PC-3 (cell line): Measurements from ENCODE around the gene LEKR1. TPM values are rescaled to one million over a fixed set of nuclear protein-coding genes. Genes with fewer than 3 reads are reported as not detected.

ENCODE experiments used
- ATAC-seq: fragments of 200-7000 bp; cut with Tn5 transposase; 2 replicates; pipeline ENCODE4 v1.9.1; 2020; ENCODE audit warnings: mild to moderate bottlenecking, moderate library complexity
- BruUV-seq: library from RNA; stranded (reverse); fragments of 400-500 nt; replicated peaks from 2 replicates; lab custom pipeline; 2021; lab: Mats Ljungman, UMichigan
- CTCF ChIA-PET: fragments of 300-600 bp; sonication (Branson Sonifier 250); formaldehyde crosslinking; loops from one replicate; lab custom pipeline; 2022; ENCODE audit warnings: antibody characterized with exemption; lab: Charles Lee
- POLR2A ChIA-PET: fragments of 300-600 bp; sonication (Branson Sonifier 250); formaldehyde crosslinking; loops from one replicate; lab custom pipeline; 2022; ENCODE audit warnings: antibody characterized with exemption; ENCODE audit not compliant: unreplicated experiment; lab: Charles Lee
- DNase-seq: peaks from one replicate; pipeline ENCODE4 v3.0.0-alpha.2; 2015
- H2AFZ ChIP-seq: fragments of 300-600 bp; sonication (generic); 2 replicates; pipeline ENCODE4 v1.6.0; 2016; ENCODE audit warnings: antibody characterized with exemption, low read length
- H3F3A ChIP-seq: fragments of 300-600 bp; sonication (generic); one replicate; pipeline ENCODE4 v1.6.0; 2017; ENCODE audit warnings: antibody characterized with exemption, low read length, control low read depth, mild to moderate bottlenecking; ENCODE audit not compliant: unreplicated experiment
- H3K27ac ChIP-seq: fragments of 300-600 bp; sonication (generic); 2 replicates; pipeline ENCODE4 v1.5.1; 2016; ENCODE audit warnings: mild to moderate bottlenecking, low read length
- H3K27me3 ChIP-seq: fragments of 300-600 bp; sonication (generic); 2 replicates; pipeline ENCODE4 v1.6.1; 2016; ENCODE audit warnings: low read length, mixed read lengths
- H3K36me3 ChIP-seq: fragments of 300-600 bp; sonication (generic); 2 replicates; pipeline ENCODE4 v1.6.1; 2016; ENCODE audit warnings: low read depth, mixed run types, low read length, mixed read lengths
- H3K4me1 ChIP-seq: fragments of 300-600 bp; sonication (generic); 2 replicates; pipeline ENCODE4 v1.5.1; 2016; ENCODE audit warnings: low read length; ENCODE audit not compliant: insufficient read depth
- H3K4me2 ChIP-seq: fragments of 300-600 bp; sonication (generic); 2 replicates; pipeline ENCODE4 v1.6.0; 2016; ENCODE audit warnings: low read length
- H3K4me3 ChIP-seq: fragments of 300-600 bp; sonication (generic); 2 replicates; pipeline ENCODE4 v1.5.1; 2016; ENCODE audit warnings: mild to moderate bottlenecking, low read length, mixed read lengths
- H3K79me2 ChIP-seq: fragments of 300-600 bp; sonication (generic); 2 replicates; pipeline ENCODE4 v1.6.1; 2017; ENCODE audit warnings: low read length, mixed read lengths
- H3K9ac ChIP-seq: fragments of 300-600 bp; sonication (generic); 2 replicates; pipeline ENCODE4 v1.6.0; 2016; ENCODE audit warnings: mild to moderate bottlenecking, low read length
- H3K9me2 ChIP-seq: fragments of 300-600 bp; sonication (generic); replicated peaks from 2 replicates; pipeline ENCODE4 v1.6.1; 2016; ENCODE audit warnings: mixed run types, low read length, mixed read lengths
- H3K9me3 ChIP-seq: fragments of 300-600 bp; sonication (generic); 2 replicates; pipeline ENCODE4 v1.6.1; 2016; ENCODE audit warnings: low read length, mixed read lengths
- H4K20me1 ChIP-seq: fragments of 300-600 bp; sonication (generic); 2 replicates; pipeline ENCODE4 v1.6.1; 2016; ENCODE audit warnings: low read length, mixed read lengths
- CTCF ChIP-seq: fragments of 300-600 bp; sonication (generic); conservative IDR thresholded peaks from 2 replicates; pipeline ENCODE4 v1.5.1; 2017; ENCODE audit warnings: antibody characterized with exemption, low read depth, mild to moderate bottlenecking, low read length
- EZH2 ChIP-seq: fragments of 300-600 bp; sonication (generic); IDR thresholded peaks from one replicate; pipeline ENCODE4 v1.6.1; 2017; ENCODE audit warnings: antibody characterized with exemption, mild to moderate bottlenecking, low read length; ENCODE audit not compliant: unreplicated experiment
- EZH2phosphoT487 ChIP-seq: fragments of 300-600 bp; sonication (generic); IDR thresholded peaks from 2 replicates; pipeline ENCODE4 v1.6.1; 2018; ENCODE audit warnings: mild to moderate bottlenecking, antibody characterized with exemption, low read length, borderline replicate concordance
- intact Hi-C: fragments of 100-400 bp; cut with micrococcal nuclease; formaldehyde crosslinking; loops from 2 replicates; pipeline ENCODE4 v1.9.0; 2023
- total RNA-seq: library from RNA; depleted of rRNA; stranded (reverse); fragments of >200 nt; gene quantifications from 2 replicates; pipeline ENCODE4 v1.2.3, GENCODE V29; 2014

Gene LEKR1
- total RNA-seq, 1 experiment from 2014 or later = 0.15 TPM

DNA sequence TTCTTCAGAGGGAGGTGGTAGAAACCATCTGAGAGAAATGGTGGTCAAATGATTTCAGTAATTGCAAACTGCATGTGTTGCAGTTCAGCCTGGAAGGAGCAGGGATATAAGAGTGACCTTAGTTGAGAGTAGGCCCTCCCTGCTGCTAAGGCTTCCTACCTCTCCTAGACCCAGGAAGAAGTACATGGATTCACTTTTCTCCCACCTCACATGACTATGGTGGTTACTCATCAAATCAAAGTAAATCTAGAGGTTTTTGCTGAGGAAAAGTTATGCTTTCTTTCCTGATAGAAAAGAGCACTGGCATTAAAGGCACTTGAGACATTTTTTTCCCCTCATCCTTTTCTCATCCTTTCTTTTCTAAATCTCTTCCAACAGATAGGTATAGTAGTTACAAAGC is 43.2 kb upstream of the LEKR1 start:
- ATAC-seq (no peak), DNase-seq (peak; percentile 23)
- Histone ChIP-seq H3K9me3 (no peaks in the 10 kb centered on the region), H3K4me2 (peak overlapping the region; percentile 56), H3K4me1 (peaks cover 57% of the 10 kb centered on the region), H2AFZ (no peak overlapping the region), H3K36me3 (no peaks in the 10 kb centered on the region), H3F3A (peaks cover 12% of the 10 kb centered on the region), H3K9ac (peak overlapping the region; percentile 80), H3K9me2 (no peaks in the 10 kb centered on the region), H3K27ac (peak overlapping the region; percentile 94), H3K4me3 (0 out of 2 replicates have a peak overlapping the region, but pooled peaks have one; percentile 9), H4K20me1 (no peaks in the 10 kb centered on the region), H3K79me2 (0 out of 2 replicates have a peak, but pooled peaks cover 6% of the 10 kb centered on the region), H3K27me3 (no peaks in the 10 kb centered on the region)
- BruUV-seq = no TSS peak
- ChIA-PET POLR2A (no interaction called here), CTCF (no interaction called here)
- no peak for TF ChIP-seq EZH2
- TF ChIP-seq EZH2phosphoT487 = no peak
- no peak for TF ChIP-seq CTCF
- intact Hi-C loops = loop anchor here (2.0 to 10.0 kb wide), 3 partner anchors 18 to 228 kb away; partner anchors contain the start of gene SSR3

GRCh38 chr3:156787001-156787400 is 39.2 kb upstream of the LEKR1 start:
- Histone ChIP-seq H3K4me2 (no peak overlapping the region), H3K27me3 (no peaks in the 10 kb centered on the region), H3K9ac (no peak overlapping the region; the same call in 1 of the 2 replicates), H3K36me3 (no peaks in the 10 kb centered on the region), H3K9me2 (no peaks in the 10 kb centered on the region), H3F3A (peaks cover 18% of the 10 kb centered on the region), H2AFZ (no peak overlapping the region), H3K4me3 (no peak overlapping the region), H3K79me2 (0 out of 2 replicates have a peak, but pooled peaks cover 6% of the 10 kb centered on the region), H3K4me1 (peaks cover 59% of the 10 kb centered on the region), H4K20me1 (no peaks in the 10 kb centered on the region), H3K9me3 (no peaks in the 10 kb centered on the region), H3K27ac (peak overlapping the region; percentile 91)
- no peak for DNase-seq
- ChIA-PET POLR2A (interaction anchor here (0.7 kb wide), 1 partner anchor 252 kb away, joined by 4 read pairs; no protein-coding TSS in a partner anchor), CTCF (no interaction called here)
- ATAC-seq = no peak
- no TSS peak for BruUV-seq
- TF ChIP-seq EZH2 = no peak
- no peak for TF ChIP-seq EZH2phosphoT487
- intact Hi-C loops = loop anchor here (10.0 kb wide), 1 partner anchor 232 kb away; the partner anchor contains the start of gene SSR3

GRCh38 chr3:156787926-156788663 is 38.1 kb upstream of the LEKR1 start:
- Histone ChIP-seq H3K4me1 (peaks cover 59% of the 10 kb centered on the region), H3K4me2 (peak overlapping the region; percentile 70), H3K27ac (peak overlapping the region; percentile 91), H3K4me3 (peak overlapping the region; percentile 28; the same call in 1 of the 2 replicates), H2AFZ (no peak overlapping the region), H3K79me2 (0 out of 2 replicates have a peak, but pooled peaks cover 6% of the 10 kb centered on the region), H3K27me3 (no peaks in the 10 kb centered on the region), H4K20me1 (no peaks in the 10 kb centered on the region), H3F3A (peaks cover 10% of the 10 kb centered on the region), H3K9ac (peak overlapping the region; percentile 71), H3K36me3 (no peaks in the 10 kb centered on the region), H3K9me3 (no peaks in the 10 kb centered on the region), H3K9me2 (no peaks in the 10 kb centered on the region)
- intact Hi-C loops = loop anchor here (2.0 to 10.0 kb wide), 2 partner anchors 233 to 343 kb away; partner anchors contain the start of gene SSR3
- no peak for TF ChIP-seq EZH2phosphoT487
- no peak for TF ChIP-seq CTCF
- no peak for TF ChIP-seq EZH2
- CTCF ChIA-PET = interaction anchor here (0.6 kb wide), 1 partner anchor 114 kb away, joined by 3 read pairs; no protein-coding TSS in a partner anchor
- DNase-seq (peak; percentile 94), ATAC-seq (peak; percentile 73)
- TSS peak; percentile 23 for BruUV-seq
- POLR2A ChIA-PET = no interaction called here
